ENCODE measurements around the gene SAMD14.

Gene SAMD14

GRCh38 chr17:50111673-50112655, 18.0 kb downstream of the SAMD14 start:
- peak; percentile 83 for DNase-seq

- no peak for DNase-seq
Observed at GRCh38 chr17:50110591-50111349, 19.2 kb downstream of the SAMD14 start.

- DNase-seq = no peak
Observed at GRCh38 chr17:50109785-50110184, 20.2 kb downstream of the SAMD14 start.

- no peak for DNase-seq
Observed at GRCh38 chr17:50109207-50109606, 20.8 kb downstream of the SAMD14 start.

GRCh38 chr17:50108556-50108955, 21.4 kb downstream of the SAMD14 start:
- no peak for DNase-seq

GRCh38 chr17:50107790-50108414, 22.1 kb downstream of the SAMD14 start:
- DNase-seq = no peak

GRCh38 chr17:50106393-50107131, 23.4 kb downstream of the SAMD14 start:
- no peak for DNase-seq

GRCh38 chr17:50105811-50106210, 24.1 kb downstream of the SAMD14 start:
- DNase-seq = no peak

- DNase-seq = no peak
Observed at GRCh38 chr17:50103941-50104340, 26.0 kb downstream of the SAMD14 start.

GRCh38 chr17:50103252-50103651, 26.7 kb downstream of the SAMD14 start:
- DNase-seq = no peak

- DNase-seq = no peak
Observed at GRCh38 chr17:50102164-50102991, 27.6 kb downstream of the SAMD14 start.

- peak; percentile 14 for DNase-seq
Observed at GRCh38 chr17:50101346-50102163, 28.4 kb downstream of the SAMD14 start.

- no peak for DNase-seq
Observed at GRCh38 chr17:50100921-50101345, 29.0 kb downstream of the SAMD14 start.

GRCh38 chr17:50100480-50100883, 29.5 kb downstream of the SAMD14 start:
- DNase-seq = no peak

- no peak for DNase-seq
Observed at GRCh38 chr17:50099003-50099402, 31.0 kb downstream of the SAMD14 start.

- DNase-seq = no peak
Observed at GRCh38 chr17:50098583-50098982, 31.4 kb downstream of the SAMD14 start.

- no peak for DNase-seq
Observed at GRCh38 chr17:50097926-50098325, 32.0 kb downstream of the SAMD14 start.

GRCh38 chr17:50097455-50097854, 32.5 kb downstream of the SAMD14 start:
- no peak for DNase-seq

- no peak for DNase-seq
Observed at GRCh38 chr17:50096758-50097157, 33.2 kb downstream of the SAMD14 start.

GRCh38 chr17:50096092-50096491, 33.9 kb downstream of the SAMD14 start:
- no peak for DNase-seq

GRCh38 chr17:50095626-50096037, 34.3 kb downstream of the SAMD14 start:
- DNase-seq = no peak
